ENCODE measurements around the gene SSUH2. TPM values are rescaled to one million over a fixed set of nuclear protein-coding genes. Genes with fewer than 3 reads are reported as not detected.

The SSUH2 gene
- total and polyA plus RNA-seq, 2 of the 13 experiments (the other 11 are each of a cell fraction or from before 2014, with no cell fraction given) = 38.1 to 136 TPM

- ChIA-PET CTCF (ENCODE audit: low intra/inter-chr PET ratio, low total read pairs) (no interaction called here), POLR2A (no interaction called here)
- H3K9ac ChIP-seq (ENCODE audit: insufficient read depth, low read depth, low read length) = peak overlapping the region; percentile 70
- H3K9me3 ChIP-seq (ENCODE audit: low read length) = no peaks in the 10 kb centered on the region
- peak overlapping the region; percentile 55 for H3K4me2 ChIP-seq (ENCODE audit: low read depth, low read length)
- BruUV-seq (replicated peaks) = no TSS peak
- no peaks in the 10 kb centered on the region for H4K20me1 ChIP-seq (ENCODE audit: insufficient read depth, low read length)
- no peaks in the 10 kb centered on the region for H3K27me3 ChIP-seq (ENCODE audit: control insufficient read depth in 1 of 2, insufficient read depth in 2 of 2, low read length in 2 of 2)
- no peak for DNase-seq (ENCODE audit: low spot score)
- H3K36me3 ChIP-seq (replicated peaks in 1 of 2; ENCODE audit: control insufficient read depth in 1 of 2, insufficient read depth in 2 of 2, low read length in 2 of 2) = no peaks in the 10 kb centered on the region
- FAIRE-seq = no peak
- peaks cover 4% of the 10 kb centered on the region for H3K79me2 ChIP-seq (ENCODE audit: insufficient read depth, low read length)
- H3K4me1 ChIP-seq (ENCODE audit: insufficient read depth, low read length) = peaks cover 100% of the 10 kb centered on the region
- intact Hi-C loops (cut with micrococcal nuclease; ENCODE audit: unreplicated experiment) = no loop called here
- in situ Hi-C loops (cut with HindIII; ENCODE audit: extremely low pct_ligation_motif_present, low pct_unique_long_range_greater_than_20kb) = no loop called here
- no peak for ATAC-seq
- no peak overlapping the region for H2AFZ ChIP-seq (ENCODE audit: low read length)
- H3K27ac ChIP-seq (ENCODE audit: extremely low read length, insufficient read depth, low read length) = peak overlapping the region; percentile 83
- WGBS (ENCODE audit: low lambda C conversion rate) = 63% methylated on average over 8 of the region's 8 CpGs
- no peak overlapping the region; a peak in 1 of 6 replicates for H3K4me3 ChIP-seq (replicated peaks in 1 of 3; ENCODE audit: insufficient read depth in 1 of 3, low read depth in 2 of 3, low read length in 3 of 3)
- TF ChIP-seq HNRNPL (IDR thresholded peaks at IDR 0.05; ENCODE audit: low read depth, low read length) (0 out of 2 replicates have a peak, but pooled peaks have one; percentile 24), ZBTB21 (CRISPR knock-in tag; IDR thresholded peaks at IDR 0.05) (0 out of 2 replicates have a peak, but pooled peaks have one; percentile 16), ZFY (CRISPR knock-in tag; IDR thresholded peaks at IDR 0.05) (0 out of 2 replicates have a peak, but pooled peaks have one; percentile 16), TBX2 (CRISPR knock-in tag; IDR thresholded peaks at IDR 0.05; ENCODE audit: borderline replicate concordance) (no peak), TEAD3 (CRISPR knock-in tag; optimal IDR thresholded peaks at IDR 0.05; ENCODE audit: borderline replicate concordance) (peak; percentile 34), PRDM15 (CRISPR knock-in tag; IDR thresholded peaks at IDR 0.05) (no peak), ZNF607 (CRISPR knock-in tag; IDR thresholded peaks at IDR 0.05; ENCODE audit: borderline replicate concordance) (0 out of 2 replicates have a peak, but pooled peaks have one; percentile 5), ZNF317 (CRISPR knock-in tag; IDR thresholded peaks at IDR 0.05) (peak; percentile 29; the same call in 1 of the 2 replicates), ZNF782 (CRISPR knock-in tag; IDR thresholded peaks at IDR 0.05; ENCODE audit: borderline replicate concordance) (no peak), ZC3H4 (CRISPR knock-in tag; IDR thresholded peaks at IDR 0.05; ENCODE audit: borderline replicate concordance) (peak; percentile 60; the same call in 1 of the 2 replicates), NR2F6 (IDR thresholded peaks at IDR 0.05) (no peak), NR2F6 (CRISPR knock-in tag; IDR thresholded peaks at IDR 0.05) (0 out of 2 replicates have a peak, but pooled peaks have one; percentile 14), NR2C2 (CRISPR knock-in tag; IDR thresholded peaks at IDR 0.05; ENCODE audit: borderline replicate concordance) (no peak), SOX13 (IDR thresholded peaks at IDR 0.05) (no peak), SOX13 (CRISPR knock-in tag; conservative IDR thresholded peaks at IDR 0.05 in 1 of 2, IDR thresholded peaks at IDR 0.05 in 1 of 2) (peak in 1 of 2 experiments; percentile 58; a peak in 2 of 4 replicates), ZBTB46 (CRISPR knock-in tag; IDR thresholded peaks at IDR 0.05; ENCODE audit: borderline replicate concordance) (no peak), SAP130 (CRISPR knock-in tag; IDR thresholded peaks at IDR 0.05; ENCODE audit: low read depth) (peak; percentile 25; the same call in 1 of the 2 replicates), ZFX (CRISPR knock-in tag; IDR thresholded peaks at IDR 0.05; ENCODE audit: low read depth) (peak; percentile 11; the same call in 1 of the 2 replicates), ZNF558 (CRISPR knock-in tag; IDR thresholded peaks at IDR 0.05; ENCODE audit: borderline replicate concordance) (no peak)
These were observed 11.6 kb upstream of the SSUH2 start for GRCh38 chr3:8656240-8656639.

Data from HepG2 (cell line).